TTC549 (cell line): Measurements from ENCODE around the gene CTIF.

ENCODE experiments used
- FAIRE-seq: peaks from 2 replicates; lab custom pipeline; 2012; peaks lifted over from hg19 to GRCh38; lab: Jason Lieb, UNC

CTIF gene

DNA sequence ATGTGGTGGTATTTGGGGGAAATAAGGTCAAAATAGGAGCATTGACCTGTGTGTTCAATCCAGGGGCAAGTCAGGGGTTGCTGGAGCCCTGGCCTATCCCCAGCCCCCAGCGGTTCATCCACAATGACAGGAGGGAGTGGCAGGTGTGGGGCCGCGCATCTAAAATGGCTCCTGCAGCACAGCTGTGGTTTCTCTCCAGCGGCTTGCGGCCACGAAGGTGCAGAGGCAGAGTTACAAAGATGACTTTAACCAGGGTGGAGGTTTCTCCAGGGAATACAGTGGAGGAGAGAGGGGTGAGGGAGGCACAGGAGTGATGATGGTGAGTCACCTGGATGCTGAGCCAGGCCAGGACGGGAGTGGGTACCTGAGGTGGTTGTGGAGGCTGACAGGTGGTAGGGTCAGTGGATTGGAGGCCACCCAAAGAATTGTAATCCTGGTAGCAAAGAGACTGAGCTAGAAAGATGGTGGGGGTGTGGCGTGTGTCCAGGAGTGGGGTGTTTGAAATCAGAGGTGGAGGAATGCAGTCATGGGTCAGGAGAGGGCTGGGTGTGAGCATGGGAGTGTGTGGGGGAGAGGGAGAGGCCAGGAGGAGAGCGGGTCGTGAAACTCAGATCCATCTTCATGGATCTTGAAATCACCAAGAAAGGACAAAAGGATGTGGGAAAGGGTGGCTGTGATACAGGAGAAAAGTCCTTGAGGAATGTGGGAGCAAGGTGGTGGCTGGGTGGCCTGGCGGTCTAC is 83.2 kb downstream of the CTIF start:
- FAIRE-seq, result no peak

- no peak for FAIRE-seq
These were observed 84.1 kb downstream of the CTIF start for GRCh38 chr18:48622911-48623431.

- FAIRE-seq, result no peak
These were observed 84.8 kb downstream of the CTIF start for GRCh38 chr18:48623468-48624235.

GRCh38 chr18:48624856-48625255 is 86.0 kb downstream of the CTIF start:
- FAIRE-seq, result no peak

DNA sequence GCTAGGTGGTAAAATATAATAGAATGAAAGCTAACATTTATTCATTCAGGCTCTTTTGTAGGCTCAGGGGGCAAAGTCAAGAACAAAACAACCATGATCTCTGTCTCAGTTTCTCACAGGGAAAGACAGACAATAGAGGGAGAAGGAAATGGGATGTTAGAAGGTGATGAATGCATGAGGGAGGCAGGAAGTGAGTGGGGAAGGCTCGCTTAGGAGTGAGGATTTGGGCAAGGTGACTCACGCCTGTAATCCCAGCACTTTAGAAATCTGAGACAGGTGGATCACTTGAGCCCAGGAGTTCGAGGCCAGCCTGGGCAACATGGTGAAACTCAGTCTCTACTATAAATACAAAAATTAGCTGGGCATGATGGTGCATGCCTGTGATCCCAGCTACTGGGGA is 88.4 kb downstream of the CTIF start:
- no peak for FAIRE-seq

DNA sequence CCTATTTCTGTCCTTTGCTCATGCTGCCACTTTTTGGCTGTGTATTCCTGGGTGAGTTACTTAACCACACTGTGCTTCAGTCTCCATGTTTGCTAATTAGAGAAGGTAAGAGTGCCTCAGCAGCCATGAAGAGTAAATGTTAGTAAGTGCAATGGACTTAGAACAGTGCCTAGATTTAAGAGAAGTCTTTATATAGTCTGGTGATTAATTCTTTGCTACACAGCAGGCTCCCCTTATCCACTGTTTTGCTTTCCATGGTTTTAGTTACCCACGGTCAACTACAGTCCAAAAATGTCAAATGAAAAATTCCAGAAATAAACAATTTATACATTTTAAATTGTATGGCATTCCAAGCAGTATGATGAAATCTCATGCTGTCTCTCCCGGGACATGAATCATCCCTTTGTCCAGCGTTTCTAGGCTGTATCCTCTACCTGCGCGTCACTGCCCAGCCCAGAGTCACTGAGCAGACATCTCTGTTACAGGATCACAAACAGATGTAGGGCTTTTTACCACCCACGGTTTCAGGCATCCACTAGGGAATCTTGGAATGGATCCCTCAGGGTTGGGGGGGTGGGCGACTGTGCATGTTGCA is 91.0 kb downstream of the CTIF start:
- FAIRE-seq, result no peak

DNA sequence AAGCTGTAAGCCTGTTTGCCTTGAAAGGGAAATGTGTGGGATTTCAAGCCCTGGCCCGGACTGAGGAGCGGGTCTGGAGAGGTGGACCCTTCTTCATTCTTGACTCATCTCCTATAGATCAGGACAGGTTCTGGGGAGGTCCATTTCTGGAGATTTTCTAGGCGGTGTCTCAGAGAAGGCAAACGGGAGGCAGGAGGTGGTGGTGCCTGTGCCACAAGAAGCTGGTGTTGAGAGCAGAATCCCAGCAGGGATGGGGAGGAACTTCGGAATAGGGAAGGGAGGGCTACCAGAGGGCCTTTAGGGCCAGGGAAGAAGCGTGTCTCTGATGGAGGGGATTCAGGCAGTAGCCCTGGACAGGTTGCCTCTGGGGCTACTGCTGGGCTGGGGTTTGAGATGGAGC is 93.0 kb downstream of the CTIF start:
- FAIRE-seq, result no peak

DNA sequence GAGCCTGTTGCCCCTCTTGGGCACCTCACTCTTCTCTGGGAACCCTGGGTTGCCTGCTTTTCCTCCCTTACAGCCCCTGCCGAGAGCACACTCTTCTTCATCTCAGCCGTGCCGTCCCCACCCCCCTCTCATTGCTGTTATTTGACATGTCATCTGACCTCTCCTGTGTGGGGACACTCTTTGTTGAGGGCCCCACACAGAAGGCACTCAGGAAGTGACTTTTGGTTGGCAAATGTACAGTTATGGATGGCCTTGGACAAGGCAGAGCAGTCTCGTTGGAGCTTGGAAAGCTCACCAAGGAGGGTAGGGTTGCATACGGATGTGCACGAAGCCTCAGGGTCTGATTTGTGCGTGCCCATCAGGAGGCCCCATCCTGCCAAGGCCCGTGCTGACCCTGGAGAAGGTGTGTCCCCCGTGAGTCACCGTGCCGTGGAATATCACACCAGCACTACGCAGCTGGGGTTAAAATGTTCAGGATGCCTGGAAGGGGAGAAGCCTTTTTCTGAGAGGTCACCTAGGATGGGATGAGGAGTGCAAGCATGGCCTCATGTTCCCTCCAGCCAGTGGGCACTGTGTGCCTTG is 93.9 kb downstream of the CTIF start:
- FAIRE-seq, result no peak

GRCh38 chr18:48634491-48634890 is 95.7 kb downstream of the CTIF start:
- FAIRE-seq, result no peak

- FAIRE-seq, result no peak
These were observed 96.1 kb downstream of the CTIF start for GRCh38 chr18:48634975-48635374.

GRCh38 chr18:48635806-48636205 is 97.0 kb downstream of the CTIF start:
- no peak for FAIRE-seq

DNA sequence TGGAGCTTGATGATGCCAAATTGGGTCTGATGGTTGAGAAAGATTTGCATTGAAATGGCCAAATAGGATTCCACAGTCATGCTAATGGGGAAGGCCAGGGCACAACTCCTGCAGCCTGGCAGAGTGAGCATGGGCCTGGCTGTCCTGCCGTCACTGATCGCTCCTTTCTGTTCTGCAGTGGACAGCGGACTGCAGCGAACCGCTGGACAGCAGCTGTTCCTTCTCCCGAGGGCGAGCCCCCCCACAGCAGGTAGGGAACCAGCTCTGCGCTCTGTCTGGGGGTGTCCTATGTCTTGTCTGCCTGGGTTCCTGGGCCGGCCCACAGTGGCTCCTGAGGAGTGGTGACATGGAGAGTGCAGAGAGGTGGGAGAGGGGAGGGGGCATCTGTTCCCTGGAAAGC is 97.6 kb downstream of the CTIF start:
- no peak for FAIRE-seq

GRCh38 chr18:48637081-48637990 is 98.5 kb downstream of the CTIF start:
- no peak for FAIRE-seq

DNA sequence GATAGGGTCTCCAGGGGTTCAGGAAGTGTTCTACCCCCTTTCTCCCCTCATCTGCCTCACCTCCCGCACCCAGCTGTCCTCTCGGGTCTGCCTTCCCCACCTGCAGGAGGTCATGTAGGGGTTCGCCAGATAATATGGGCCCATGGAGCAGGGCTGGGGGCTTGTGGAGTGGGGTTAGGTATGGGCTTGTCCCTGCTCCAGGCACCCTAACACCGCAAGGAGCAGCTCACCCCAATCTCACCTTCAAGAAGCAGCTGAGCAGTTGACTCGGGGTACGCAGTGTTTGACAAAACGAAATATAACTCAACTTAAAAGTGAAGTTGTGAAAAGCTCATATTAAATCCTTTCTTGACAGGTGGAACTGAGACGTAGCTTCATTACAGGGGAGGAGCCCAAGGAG is 99.6 kb downstream of the CTIF start:
- FAIRE-seq, result no peak

DNA sequence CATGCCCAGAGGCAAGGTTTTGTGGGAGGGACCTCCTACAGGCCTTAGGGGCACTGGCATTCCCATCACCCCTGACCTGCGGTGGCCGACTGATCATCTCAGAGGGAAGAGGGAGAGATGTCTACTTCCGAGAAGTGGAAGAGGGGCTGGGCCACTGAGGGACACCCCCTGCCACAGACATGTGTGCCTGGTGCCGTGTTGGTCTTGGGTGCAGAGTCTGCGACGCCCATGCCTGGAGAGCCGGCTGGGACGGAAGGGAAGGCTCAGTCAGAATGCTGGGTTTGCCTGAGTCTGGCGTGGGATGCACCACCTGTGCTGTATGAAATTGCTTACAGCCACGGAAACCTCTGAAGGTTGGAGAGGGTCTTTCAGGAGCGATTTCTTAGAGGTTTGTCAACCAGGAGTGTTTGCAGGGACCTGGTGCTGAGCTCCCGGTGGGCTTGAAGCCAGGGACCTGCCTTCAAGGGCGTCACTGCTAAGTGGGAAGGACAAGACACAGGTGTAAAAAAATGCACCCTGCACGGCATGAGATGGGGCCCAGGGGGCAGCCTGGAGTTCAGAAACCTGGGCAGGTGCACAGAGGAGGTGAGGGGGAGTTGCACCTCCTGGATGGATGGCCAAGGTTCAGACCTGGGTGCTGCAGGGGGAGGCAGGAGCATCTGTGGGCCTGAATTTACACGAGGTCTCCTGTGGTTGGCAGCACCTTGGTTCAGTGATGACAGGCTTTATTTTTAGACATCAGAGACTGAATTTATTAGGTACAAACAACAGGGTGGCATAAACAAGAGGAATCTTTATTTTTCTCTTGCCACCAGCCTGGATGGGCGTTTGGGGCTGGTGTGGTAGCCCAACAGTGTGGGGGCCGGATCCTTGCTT is 100.3 kb downstream of the CTIF start:
- FAIRE-seq, result no peak

GRCh38 chr18:48639772-48640432 is 101.1 kb downstream of the CTIF start:
- FAIRE-seq, result no peak

DNA sequence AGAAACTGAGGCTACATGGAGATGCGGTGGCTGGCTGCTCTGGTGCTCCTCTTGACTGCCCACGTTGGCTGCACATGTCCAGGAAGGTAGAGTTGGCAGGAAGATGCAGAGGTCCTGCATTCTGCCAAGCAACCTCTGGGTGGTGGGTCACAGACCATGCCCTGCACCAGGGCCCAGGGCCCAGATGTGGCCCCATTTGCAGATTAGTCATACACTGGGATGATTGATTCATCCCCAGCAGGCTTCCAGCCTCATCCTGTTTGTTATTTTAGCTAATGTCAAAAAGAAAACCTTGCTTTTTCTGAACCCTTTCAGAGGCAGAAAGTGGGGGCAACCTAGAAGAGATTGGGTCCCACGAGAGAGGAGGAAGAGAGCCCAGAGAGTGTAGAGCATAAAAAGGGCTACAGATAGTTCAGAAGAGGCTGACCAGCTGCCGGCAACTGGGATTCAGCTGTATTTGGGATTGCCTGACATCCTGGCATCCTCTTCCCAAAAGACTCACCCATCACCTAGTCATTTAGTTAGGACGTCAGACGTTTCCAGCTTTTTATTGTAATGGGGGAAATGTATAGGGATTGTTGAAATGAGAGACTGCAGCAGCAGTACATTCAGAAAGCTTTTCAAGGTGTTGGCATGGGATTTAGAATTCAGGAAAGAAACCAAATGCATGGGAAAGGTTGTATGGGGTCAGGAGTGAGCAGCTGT is 101.9 kb downstream of the CTIF start:
- FAIRE-seq, result no peak

DNA sequence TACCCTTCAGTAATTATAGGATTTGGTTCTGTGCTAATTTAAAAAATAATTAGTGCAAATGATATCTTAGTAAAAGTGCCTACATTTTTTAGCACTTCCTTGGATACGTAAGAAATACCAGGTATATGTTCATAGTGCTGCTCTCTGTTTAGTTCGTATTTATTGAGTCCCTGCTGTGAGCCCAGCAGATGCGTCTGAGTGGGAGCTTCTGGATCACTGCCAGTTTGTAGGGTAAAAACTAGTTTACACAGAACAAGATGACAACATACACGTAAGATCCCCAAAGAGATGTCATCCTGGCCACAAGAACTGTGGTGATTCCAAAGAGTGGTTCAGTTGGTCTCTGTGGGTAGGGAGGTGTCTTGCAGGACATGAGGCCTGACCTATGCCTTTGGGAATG is 103.2 kb downstream of the CTIF start:
- no peak for FAIRE-seq

DNA sequence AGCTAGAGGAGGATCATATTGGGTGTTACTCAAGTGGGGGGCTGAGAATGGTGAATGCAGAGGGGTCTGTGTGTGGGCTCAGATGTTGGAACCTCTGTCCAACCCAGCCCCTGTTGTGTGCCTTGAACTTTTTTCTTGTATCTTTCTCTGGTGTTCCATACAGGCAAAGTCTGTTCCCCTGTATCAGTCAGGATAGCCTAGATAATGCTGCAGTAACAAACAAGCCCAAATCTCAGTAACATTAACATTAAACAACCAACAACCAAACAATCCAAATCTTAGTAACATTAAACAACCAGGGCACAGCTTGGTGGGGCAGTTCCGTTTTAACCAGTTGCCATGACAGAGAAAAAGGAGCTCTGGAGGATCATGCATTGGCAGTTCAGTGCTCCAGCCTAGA is 103.7 kb downstream of the CTIF start:
- no peak for FAIRE-seq

DNA sequence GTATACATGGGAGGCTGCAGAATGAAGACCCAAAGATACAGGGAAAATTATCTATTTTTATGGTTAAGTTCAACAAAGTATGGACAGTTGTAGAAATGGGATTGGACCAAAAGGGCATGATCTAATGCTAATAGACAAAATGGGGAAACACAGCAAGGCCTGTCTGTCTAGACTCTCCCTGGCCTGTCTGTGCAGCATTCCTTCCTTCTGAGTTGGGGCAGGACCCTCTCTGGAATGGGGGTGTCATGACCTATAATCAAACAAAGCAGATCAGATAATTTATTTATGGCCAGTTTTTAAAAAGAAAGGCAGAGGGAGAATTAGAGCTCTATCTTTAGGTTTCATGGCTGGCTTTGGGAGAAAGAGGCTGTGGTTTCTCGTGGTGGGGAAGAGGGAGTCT is 104.4 kb downstream of the CTIF start:
- FAIRE-seq, result no peak
